HG03571 (cell line): Measurements from ENCODE around the gene CLEC4M.
"Not testable (repeated sequence)": the region's sequence is repeated elsewhere in the genome, so short reads cannot be mapped to it uniquely, and the experiment has no call there.

ENCODE experiments used
- ATAC-seq: cut with Tn5 transposase; IDR thresholded peaks from one replicate; pipeline ENCODE4 v1.9.1; 2021; ENCODE audit not compliant: unreplicated experiment

The CLEC4M gene

GRCh38 chr19:7801020-7801570 lies 38.1 kb downstream of the CLEC4M start:
- ATAC-seq, result no peak

- ATAC-seq, result no peak
Observed at GRCh38 chr19:7806234-7806633, 43.2 kb downstream of the CLEC4M start.

DNA sequence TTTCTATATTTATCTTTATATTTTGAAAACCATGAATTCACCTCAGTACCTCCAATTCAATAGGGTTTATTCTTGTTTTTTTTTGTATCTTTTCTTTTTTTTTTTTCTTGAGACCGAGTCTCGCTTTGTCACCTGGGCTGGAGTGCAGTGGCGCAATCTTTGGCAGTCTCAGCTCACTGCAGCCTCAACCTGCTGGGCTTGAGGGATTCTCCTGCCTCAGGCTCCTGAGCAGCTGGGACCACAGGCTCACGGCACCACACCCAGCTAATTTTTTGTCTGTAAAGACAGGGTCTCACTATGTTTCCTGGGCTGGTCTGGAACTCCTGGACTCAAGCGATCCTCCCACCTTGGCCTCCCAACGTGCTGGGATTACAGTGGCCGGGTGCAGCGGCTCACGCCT lies 43.8 kb downstream of the CLEC4M start:
- ATAC-seq, result no peak

- ATAC-seq, result no peak
Observed at GRCh38 chr19:7808108-7808507, 45.1 kb downstream of the CLEC4M start.

DNA sequence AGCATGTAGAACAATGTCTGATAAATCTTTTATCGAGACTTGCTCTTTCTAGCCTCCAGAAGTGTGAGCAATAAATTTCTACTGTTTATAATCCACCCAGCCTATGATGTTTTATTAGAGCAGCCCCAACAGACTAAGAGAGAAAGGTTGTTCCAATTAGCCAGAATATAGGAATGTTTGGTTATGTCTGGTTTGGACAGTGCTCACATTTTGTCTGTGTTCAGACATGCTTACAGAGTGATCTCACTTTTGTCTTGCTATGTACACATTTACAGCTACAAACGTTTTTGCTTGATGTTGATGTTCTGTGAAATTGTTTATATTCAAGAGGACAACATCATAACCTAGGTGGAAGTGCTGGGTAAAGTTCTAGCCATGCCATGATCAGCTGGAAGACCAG lies 48.9 kb downstream of the CLEC4M start:
- ATAC-seq, result no peak

DNA sequence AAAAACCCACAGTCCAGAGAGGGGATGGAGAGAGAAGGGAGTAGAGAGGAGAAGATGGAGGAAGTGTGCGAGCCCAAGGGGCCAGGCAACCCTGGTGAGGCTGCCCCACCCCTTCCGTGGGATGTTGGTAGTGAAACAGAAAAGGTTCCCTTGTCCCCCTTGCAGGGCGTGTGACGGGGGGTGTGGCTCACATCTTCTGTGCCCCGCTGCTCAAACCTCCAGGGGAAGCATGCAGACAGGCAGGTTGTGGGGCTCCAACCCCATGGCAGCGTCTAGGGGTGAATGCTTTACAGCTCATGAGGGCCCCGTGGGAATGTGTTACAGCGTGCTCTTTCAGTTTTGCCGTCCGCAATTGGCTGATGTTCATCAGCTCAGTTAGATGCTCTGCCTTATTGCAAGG lies 52.3 kb downstream of the CLEC4M start:
- ATAC-seq, result no peak

GRCh38 chr19:7816040-7816439 lies 53.0 kb downstream of the CLEC4M start:
- not testable (repeated sequence) for ATAC-seq

DNA sequence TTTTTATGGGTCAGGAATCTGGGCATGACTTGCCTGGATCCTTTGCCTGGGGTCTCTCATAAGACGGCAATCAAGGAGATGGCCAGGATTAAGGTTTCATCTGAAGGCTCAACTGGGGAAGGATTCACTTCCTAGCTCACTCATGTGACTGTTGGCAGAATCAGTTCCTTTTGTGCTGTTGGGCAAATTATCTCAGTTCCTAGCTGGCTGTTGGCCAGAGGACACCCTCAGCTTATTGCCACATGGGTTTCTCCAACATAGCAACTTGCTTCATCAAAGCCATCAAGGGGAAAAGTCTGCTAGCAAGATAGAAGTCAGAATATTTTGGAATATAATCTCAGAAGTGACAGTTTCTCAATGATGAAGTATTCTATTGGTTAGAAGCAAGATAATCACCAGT lies 54.8 kb downstream of the CLEC4M start:
- ATAC-seq, result no peak

- no peak for ATAC-seq
Observed at GRCh38 chr19:7818806-7819205, 55.8 kb downstream of the CLEC4M start.
